ENCODE results near the gene HHIPL2. TPM values are rescaled to one million over a fixed set of nuclear protein-coding genes. Genes with fewer than 3 reads are reported as not detected.

Gene HHIPL2
- total RNA-seq, 1 experiment from 2014 or later = not detected

Other genes with a start within 250 kb of the HHIPL2 start
- 3.1 and 18.4 TPM in 2 replicates for gene TAF1A, start 41.8 kb upstream of the HHIPL2 start, total RNA-seq (2014; rRNA removed; shearing (Covaris generic))
- gene MIA3, start 70.0 kb upstream of the HHIPL2 start, total RNA-seq (2014; rRNA removed; shearing (Covaris generic)) = 8.1 and 14.8 TPM in 2 replicates
- gene AIDA, start 164.4 kb upstream of the HHIPL2 start, total RNA-seq (2014; rRNA removed; shearing (Covaris generic)) = 24.0 and 35.1 TPM in 2 replicates
- gene BROX, start 164.5 kb upstream of the HHIPL2 start, total RNA-seq (2014; rRNA removed; shearing (Covaris generic)) = 25.4 and 51.2 TPM in 2 replicates
- not detected in 2 replicates for gene FAM177B, start 189.1 kb upstream of the HHIPL2 start, total RNA-seq (2014; rRNA removed; shearing (Covaris generic))

All from G401 (cell line).